Subcutaneous abdominal adipose tissue (tissue), 5 donors: ENCODE results near the gene CST11.

Experiments used
- H3K27ac ChIP-seq: one replicate; pipeline ENCODE4 v1.7.0; 2013; ENCODE audit warnings: low read depth, mild to moderate bottlenecking, inconsistent platforms, low read length, moderate library complexity
- H3K27me3 ChIP-seq, 5 donors: one replicate each; pipeline ENCODE4 v1.7.0; 2013; ENCODE audit warnings: low read length in 5 of 5, inconsistent platforms in 1 of 5; ENCODE audit not compliant: control insufficient read depth in 5 of 5, insufficient read depth in 4 of 5
- H3K36me3 ChIP-seq, 5 donors: one replicate each; pipeline ENCODE4 v1.7.0; 2013; ENCODE audit warnings: low read length in 5 of 5; ENCODE audit not compliant: control insufficient read depth in 5 of 5, insufficient read depth in 5 of 5
- H3K4me1 ChIP-seq, 5 donors: one replicate each; pipeline ENCODE4 v1.7.0; 2013; ENCODE audit warnings: low read length in 5 of 5, mild to moderate bottlenecking in 3 of 5, moderate library complexity in 1 of 5; ENCODE audit not compliant: control insufficient read depth in 5 of 5, insufficient read depth in 5 of 5
- H3K4me3 ChIP-seq, 5 donors: one replicate each; pipeline ENCODE4 v1.7.0; 2013; ENCODE audit warnings: low read length in 5 of 5, low read depth in 1 of 5
- H3K9ac ChIP-seq, 5 donors: one replicate each; pipeline ENCODE4 v1.7.0; 2013; ENCODE audit warnings: low read length in 5 of 5, mild to moderate bottlenecking in 4 of 5, moderate library complexity in 3 of 5
- H3K9me3 ChIP-seq, 5 donors: one replicate each; pipeline ENCODE4 v1.7.0; 2013; ENCODE audit warnings: low read length in 5 of 5; ENCODE audit not compliant: control insufficient read depth in 5 of 5
- donor health status: healthy.
- donor health status: healthy.
- donor health status: healthy.
- donor health status: healthy.
- donor health status: healthy.

Gene CST11

GRCh38 chr20:23444859-23445258 lies 7.8 kb downstream of the CST11 start:
- H3K36me3 ChIP-seq: no peaks in the 10 kb centered on the region
- peaks cover 0 to 7% (median 4%) of the 10 kb centered on the region in 5 donors for H3K27me3 ChIP-seq
- no peak overlapping the region for H3K9ac ChIP-seq
- H3K27ac ChIP-seq: no peak overlapping the region
- H3K9me3 ChIP-seq: no peaks in the 10 kb centered on the region
- no peaks in the 10 kb centered on the region for H3K4me1 ChIP-seq
- no peak overlapping the region for H3K4me3 ChIP-seq

DNA sequence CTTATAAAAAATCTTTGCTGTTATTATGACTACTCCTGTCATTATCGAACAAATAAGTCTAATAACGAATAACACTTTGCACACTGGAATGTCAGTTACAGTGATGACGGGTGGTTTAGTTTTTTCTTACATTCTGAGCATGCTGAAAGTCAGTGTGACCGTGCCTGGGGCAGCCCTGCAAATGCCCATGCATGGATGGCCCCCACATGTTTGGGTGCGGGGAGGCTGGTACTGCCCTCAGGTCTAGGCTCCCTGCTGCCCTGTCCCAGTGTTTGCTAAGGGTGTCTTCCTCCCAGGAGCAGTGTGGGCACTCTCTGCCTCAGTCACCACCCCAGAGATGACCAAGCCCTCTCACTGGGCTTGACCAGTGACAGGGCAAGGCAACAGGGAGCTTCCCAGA lies 10.2 kb downstream of the CST11 start:
- no peak overlapping the region for H3K4me3 ChIP-seq

DNA sequence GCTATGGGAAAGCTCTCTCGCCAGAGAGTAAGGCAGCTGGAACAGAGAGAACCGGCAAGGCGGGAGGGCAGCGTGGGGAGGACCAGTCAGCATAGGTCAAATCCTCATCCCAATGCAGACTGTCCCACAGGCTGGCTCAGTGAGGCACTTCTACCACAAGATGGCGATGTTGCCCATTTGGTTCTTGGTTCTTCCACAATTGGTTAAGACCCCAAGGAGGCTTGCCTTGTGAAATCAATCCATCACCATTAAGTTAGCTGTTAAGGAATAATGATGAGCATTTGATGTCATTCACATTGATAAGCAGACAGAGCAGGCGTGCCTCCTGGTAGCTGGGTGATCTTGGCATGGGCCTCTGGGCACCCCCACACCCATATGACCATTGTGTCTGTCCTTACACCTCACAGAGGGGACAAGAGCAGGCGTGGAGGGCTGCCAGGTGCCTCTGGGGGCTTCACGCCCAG lies 10.8 kb downstream of the CST11 start:
- Histone ChIP-seq H3K9ac (no peak overlapping the region), H3K36me3 (no peaks in the 10 kb centered on the region), H3K27ac (no peak overlapping the region), H3K9me3 (no peaks in the 10 kb centered on the region), H3K27me3 (peaks cover 0 to 4% (median 0%) of the 10 kb centered on the region in 5 donors), H3K4me1 (no peaks in the 10 kb centered on the region), H3K4me3 (no peak overlapping the region)

More for the DNA sequence above, 10.2 kb downstream of the CST11 start:
- no peak overlapping the region for H3K9ac ChIP-seq
- H3K36me3 ChIP-seq: no peaks in the 10 kb centered on the region
- H3K27ac ChIP-seq: no peak overlapping the region
- H3K9me3 ChIP-seq: no peaks in the 10 kb centered on the region
- H3K4me1 ChIP-seq: no peaks in the 10 kb centered on the region
- peaks cover 0 to 4% (median 0%) of the 10 kb centered on the region in 5 donors for H3K27me3 ChIP-seq

GRCh38 chr20:23440004-23440403 lies 12.7 kb downstream of the CST11 start:
- Histone ChIP-seq H3K36me3 (no peaks in the 10 kb centered on the region), H3K27me3 (peaks cover 0 to 4% (median 0%) of the 10 kb centered on the region in 5 donors)

GRCh38 chr20:23438661-23439060 lies 14.0 kb downstream of the CST11 start:
- Histone ChIP-seq H3K4me3 (no peak overlapping the region), H3K36me3 (no peaks in the 10 kb centered on the region), H3K9ac (no peak overlapping the region), H3K9me3 (peaks cover 0 to 4% (median 0%) of the 10 kb centered on the region in 5 donors), H3K27ac (no peak overlapping the region), H3K27me3 (no peaks in the 10 kb centered on the region), H3K4me1 (peaks cover 0 to 3% (median 0%) of the 10 kb centered on the region in 5 donors)

More at GRCh38 chr20:23440004-23440403, 12.7 kb downstream of the CST11 start:
- Histone ChIP-seq H3K4me1 (peaks cover 0 to 3% (median 0%) of the 10 kb centered on the region in 5 donors), H3K4me3 (no peak overlapping the region), H3K9ac (no peak overlapping the region), H3K9me3 (peaks cover 0 to 4% (median 0%) of the 10 kb centered on the region in 5 donors), H3K27ac (no peak overlapping the region)

DNA sequence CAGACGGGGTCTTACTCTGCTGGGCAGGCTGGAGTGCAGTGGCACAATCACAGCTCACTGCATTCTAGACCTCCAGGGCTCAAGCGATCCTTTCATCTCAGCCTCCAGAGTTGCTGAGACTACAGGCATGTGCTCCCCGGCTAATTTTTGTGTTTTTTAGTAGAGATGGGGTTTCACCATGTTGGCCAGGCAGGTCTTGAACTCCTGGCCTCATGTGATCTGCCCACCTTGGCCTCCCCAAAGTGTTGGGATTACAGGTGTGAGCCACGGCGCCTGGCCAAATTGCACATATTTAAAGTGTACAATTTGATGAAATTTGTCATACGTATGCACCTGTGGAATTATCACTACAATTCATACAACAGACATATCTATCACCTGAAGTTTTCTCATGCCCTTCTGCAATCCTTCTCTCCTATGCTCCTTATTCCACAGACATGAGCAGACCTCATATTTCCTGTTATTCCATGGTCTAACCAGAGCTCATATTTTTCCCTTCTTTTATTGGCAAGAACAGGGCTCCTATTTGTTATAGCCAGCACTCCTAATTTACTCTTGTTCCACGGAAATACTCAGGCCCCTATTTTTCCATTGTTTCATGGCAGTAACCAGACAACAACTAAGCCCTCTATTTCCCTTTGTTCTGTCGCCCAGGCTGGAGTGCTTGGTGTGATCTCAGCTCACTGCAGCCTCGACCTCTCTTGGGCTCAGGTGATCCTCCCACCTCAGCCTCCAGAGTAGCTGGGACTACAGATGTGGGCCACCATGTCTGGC lies 15.4 kb downstream of the CST11 start:
- Histone ChIP-seq H3K4me1 (peaks cover 0 to 3% (median 0%) of the 10 kb centered on the region in 5 donors), H3K27ac (no peak overlapping the region), H3K4me3 (no peak overlapping the region), H3K9me3 (peaks cover 0 to 4% (median 0%) of the 10 kb centered on the region in 5 donors), H3K36me3 (no peaks in the 10 kb centered on the region), H3K27me3 (no peaks in the 10 kb centered on the region), H3K9ac (no peak overlapping the region)

DNA sequence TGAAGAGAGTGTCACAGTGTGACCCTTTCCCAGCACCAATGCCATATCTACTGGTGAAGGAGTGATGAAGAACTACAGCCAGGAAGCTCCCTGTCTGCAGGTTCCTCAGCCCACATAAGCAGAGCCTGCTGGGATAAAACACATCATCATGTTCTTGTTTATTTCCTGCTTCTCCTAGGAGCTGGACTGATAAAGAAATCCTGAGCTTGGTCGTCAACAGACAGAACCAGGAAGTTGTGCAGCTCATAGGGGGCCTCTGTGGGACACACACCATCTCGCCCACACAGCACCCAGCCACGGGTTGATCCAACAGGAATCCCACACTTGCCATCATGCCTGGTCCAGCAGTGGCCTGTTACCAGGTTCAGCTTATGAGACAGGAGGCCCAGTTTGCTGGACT lies 16.0 kb downstream of the CST11 start:
- H3K36me3 ChIP-seq: no peaks in the 10 kb centered on the region
- H3K4me1 ChIP-seq: peaks cover 0 to 3% (median 0%) of the 10 kb centered on the region in 5 donors
- H3K9ac ChIP-seq: no peak overlapping the region
- no peak overlapping the region for H3K4me3 ChIP-seq
- no peak overlapping the region for H3K27ac ChIP-seq
- peaks cover 0 to 4% (median 0%) of the 10 kb centered on the region in 5 donors for H3K9me3 ChIP-seq
- H3K27me3 ChIP-seq: no peaks in the 10 kb centered on the region

DNA sequence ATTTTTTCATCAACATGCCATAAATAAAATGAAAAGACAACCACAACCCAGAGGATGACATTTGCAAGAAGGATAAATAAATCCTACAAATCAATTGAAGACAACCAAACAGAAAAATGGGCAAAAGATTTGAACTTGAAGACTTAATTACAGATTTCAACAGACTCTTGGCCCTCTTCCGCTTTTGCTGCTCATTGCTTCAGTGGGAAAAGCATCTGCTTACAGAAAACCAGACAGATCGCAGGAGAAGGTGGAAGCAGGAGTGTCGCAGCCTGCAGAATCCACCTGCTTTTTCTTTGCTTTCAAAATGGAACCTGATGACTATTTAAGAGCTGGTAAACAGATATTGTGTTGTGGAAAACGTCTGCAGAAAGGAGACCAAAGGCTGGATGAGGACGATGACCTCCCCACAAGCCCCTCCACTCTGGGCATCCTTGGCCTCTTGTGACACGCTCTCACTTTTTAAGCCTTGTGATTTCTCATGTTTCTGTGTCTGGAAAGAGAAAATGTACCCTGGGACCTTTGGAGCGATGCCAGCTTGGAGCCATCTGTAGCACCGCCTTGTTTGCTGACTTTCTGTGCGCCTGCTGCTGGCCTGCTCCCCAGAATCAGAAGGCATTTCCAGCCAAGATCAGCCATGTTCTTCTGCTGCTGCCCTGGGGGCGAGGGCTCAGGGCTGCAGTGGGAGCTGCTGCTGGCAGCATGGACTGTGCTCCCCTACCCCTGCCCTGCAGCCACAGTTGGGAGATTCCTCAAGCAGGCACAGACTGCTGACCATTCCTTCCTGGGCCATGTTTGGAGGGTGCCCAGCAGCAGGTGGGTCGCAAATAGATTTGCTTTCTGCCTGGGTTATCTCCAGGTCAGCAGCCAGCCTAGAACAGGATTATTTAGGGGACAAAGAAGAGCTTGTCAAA lies 16.8 kb downstream of the CST11 start:
- Histone ChIP-seq H3K9ac (no peak overlapping the region), H3K27me3 (no peaks in the 10 kb centered on the region), H3K9me3 (peaks cover 0 to 4% (median 0%) of the 10 kb centered on the region in 5 donors), H3K4me3 (no peak overlapping the region), H3K36me3 (no peaks in the 10 kb centered on the region), H3K27ac (no peak overlapping the region), H3K4me1 (peaks cover 0 to 3% (median 0%) of the 10 kb centered on the region in 5 donors)

DNA sequence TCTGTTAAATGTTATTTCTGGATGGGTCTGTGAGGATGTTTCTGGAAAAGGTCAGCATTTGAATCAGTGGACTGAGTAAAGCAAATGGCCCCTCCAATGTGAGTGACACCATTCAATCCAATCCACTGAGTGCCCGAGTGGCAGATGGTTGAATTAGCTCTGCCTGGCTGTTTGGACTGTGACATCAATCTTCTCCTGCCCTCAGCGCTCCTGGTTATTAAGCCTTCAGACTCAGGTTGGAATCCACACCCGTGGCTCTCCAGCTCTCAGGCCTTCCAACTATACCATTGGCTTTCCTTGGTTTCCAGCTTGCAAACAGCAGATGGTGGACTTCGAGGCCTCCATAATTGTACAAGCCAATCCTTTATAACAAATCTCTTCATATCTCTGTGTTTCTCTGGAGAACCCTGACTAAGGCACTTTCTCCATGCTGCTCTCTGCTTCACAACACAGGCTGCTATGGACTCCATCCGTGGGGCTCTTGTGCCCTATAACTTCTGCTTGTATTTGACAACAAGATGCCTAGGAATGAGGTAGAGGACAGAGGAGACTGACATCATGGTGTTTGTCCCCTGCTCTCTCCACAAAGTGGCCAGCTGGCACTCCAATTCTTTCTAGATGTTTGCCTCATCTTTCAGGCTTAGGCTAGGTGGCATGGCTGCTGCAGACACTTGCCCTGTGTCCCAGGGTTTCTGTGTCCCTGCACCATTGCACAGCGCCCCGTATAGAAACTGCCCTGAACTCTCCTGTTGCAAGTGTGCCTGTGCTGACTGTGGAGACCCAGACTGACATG lies 18.0 kb downstream of the CST11 start:
- Histone ChIP-seq H3K4me1 (peaks cover 0 to 3% (median 0%) of the 10 kb centered on the region in 5 donors), H3K9me3 (peaks cover 0 to 4% (median 0%) of the 10 kb centered on the region in 5 donors), H3K4me3 (no peak overlapping the region), H3K27me3 (no peaks in the 10 kb centered on the region), H3K36me3 (no peaks in the 10 kb centered on the region), H3K27ac (no peak overlapping the region), H3K9ac (no peak overlapping the region)
